GM12878 (cell line): ENCODE measurements around the gene FOXR1. TPM values are rescaled to one million over a fixed set of nuclear protein-coding genes. Genes with fewer than 3 reads are reported as not detected.

ENCODE experiments used
- ATAC-seq: fragments of 200-7000 bp; cut with Tn5 transposase; 3 replicates; pipeline ENCODE4 v1.9.1; 2020; ENCODE audit warnings: mild to moderate bottlenecking, moderate library complexity
- BruUV-seq: library from RNA; stranded (reverse); fragments of 400-500 nt; replicated peaks from 2 replicates; lab custom pipeline; 2021; lab: Mats Ljungman, UMichigan
- CTCF ChIA-PET: fragments of 300-600 bp; sonication (Branson Sonifier 250); formaldehyde crosslinking; extraction: SDS; loops from one replicate; lab custom pipeline; 2021; ENCODE audit warnings: inconsistent platforms; lab: Yijun Ruan, JAX
- POLR2A ChIA-PET: fragments of 350-600 bp; formaldehyde crosslinking; extraction: SDS; loops from one replicate; lab custom pipeline; 2021; ENCODE audit warnings: inconsistent platforms; lab: Charles Lee
- RAD21 ChIA-PET: fragments of 300-600 bp; sonication (Branson Sonifier 250); formaldehyde crosslinking; loops from one replicate; lab custom pipeline; 2023; ENCODE audit warnings: antibody characterized with exemption; ENCODE audit not compliant: unreplicated experiment; lab: Charles Lee
- SMC1A ChIA-PET: fragments of 300-600 bp; sonication (Branson Sonifier 250); formaldehyde crosslinking; loops from one replicate; lab custom pipeline; 2023; ENCODE audit not compliant: unreplicated experiment, uncharacterized antibody; lab: Charles Lee
- DNase-seq: peaks from one replicate; pipeline ENCODE4 v3.0.0-alpha.2; 2011; ENCODE audit warnings: low read depth, low spot score
- FAIRE-seq: peaks from 3 replicates; lab custom pipeline; 2011; peaks lifted over from hg19 to GRCh38; lab: Jason Lieb, UNC
- H2AFZ ChIP-seq: 2 replicates; pipeline ENCODE4 v1.6.0; 2011; ENCODE audit warnings: low read depth, low read length, control low read depth; ENCODE audit not compliant: control insufficient read depth
- H3K27ac ChIP-seq: 2 replicates; pipeline ENCODE4 v1.5.1; 2011; ENCODE audit warnings: control low read depth; ENCODE audit not compliant: control insufficient read depth, insufficient read depth
- H3K27me3 ChIP-seq, 2 experiments: replicated peaks in 1 of 2; 2 replicates each; pipeline versions ENCODE4 v1.6.0 to v1.6.1; 2011; ENCODE audit warnings: low read length in 1 of 2; ENCODE audit not compliant: control insufficient read depth in 2 of 2, insufficient read depth in 2 of 2
- H3K36me3 ChIP-seq, 2 experiments: 2 replicates each; pipeline ENCODE4 v1.5.1; 2011; ENCODE audit warnings: low read length in 1 of 2; ENCODE audit not compliant: control insufficient read depth in 2 of 2, insufficient read depth in 2 of 2
- H3K4me1 ChIP-seq: 2 replicates; pipeline ENCODE4 v1.6.1; 2011; ENCODE audit warnings: mild to moderate bottlenecking, low read length, moderate library complexity, mixed read lengths; ENCODE audit not compliant: control insufficient read depth, insufficient read depth
- H3K4me2 ChIP-seq: 2 replicates; pipeline ENCODE4 v1.6.0; 2011; ENCODE audit warnings: control low read depth; ENCODE audit not compliant: control insufficient read depth, insufficient read depth
- H3K4me3 ChIP-seq: fragments of 200-600 bp; sonication (generic); 2 replicates; pipeline ENCODE4 v1.5.1; 2016
- H3K79me2 ChIP-seq: 2 replicates; pipeline ENCODE4 v1.6.0; 2011; ENCODE audit warnings: low read length; ENCODE audit not compliant: control insufficient read depth, insufficient read depth
- H3K9ac ChIP-seq: 2 replicates; pipeline ENCODE4 v1.8.0; 2011; ENCODE audit warnings: low read length, control low read depth, mixed read lengths; ENCODE audit not compliant: control insufficient read depth, insufficient read depth
- H3K9me3 ChIP-seq: replicated peaks from 3 replicates; pipeline ENCODE4 v1.5.1; 2011; ENCODE audit warnings: mild to moderate bottlenecking, low read length; ENCODE audit not compliant: control insufficient read depth, insufficient read depth
- H4K20me1 ChIP-seq: 2 replicates; pipeline ENCODE4 v1.6.0; 2011; ENCODE audit not compliant: control insufficient read depth, insufficient read depth
- BACH1 ChIP-seq: fragments of 450-650 bp; IDR thresholded peaks from 2 replicates; pipeline ENCODE4 v1.6.1; 2017; ENCODE audit warnings: mild to moderate bottlenecking, borderline replicate concordance
- BHLHE40 ChIP-seq, 2 experiments: fragments of 450-650 bp in 1 of 2; IDR thresholded peaks; 2 replicates each; pipeline ENCODE4 v1.6.1; 2011 to 2017; ENCODE audit warnings: low read depth in 2 of 2, borderline replicate concordance in 1 of 2, improper control_type of control experiment in 1 of 2, low read length in 1 of 2, mild to moderate bottlenecking in 1 of 2
- CHD2 ChIP-seq: IDR thresholded peaks from 2 replicates; pipeline ENCODE4 v1.6.1; 2011; ENCODE audit warnings: low read depth, low read length, improper control_type of control experiment, borderline replicate concordance
- DPF2 ChIP-seq: fragments of 450-650 bp; IDR thresholded peaks from 2 replicates; pipeline ENCODE4 v1.6.1; 2017; ENCODE audit warnings: mild to moderate bottlenecking
- HDAC2 ChIP-seq: fragments of 200-600 bp; sonication (generic); IDR thresholded peaks from 2 replicates; pipeline ENCODE4 v1.6.1; 2017
- IRF4 ChIP-seq: IDR thresholded peaks from 2 replicates; pipeline ENCODE4 v1.6.1; 2011; ENCODE audit warnings: low read depth, low read length
- LARP7 ChIP-seq: fragments of 450-650 bp; IDR thresholded peaks from 2 replicates; pipeline ENCODE4 v1.6.1; 2017; ENCODE audit warnings: mild to moderate bottlenecking
- MTA2 ChIP-seq: fragments of 450-650 bp; IDR thresholded peaks from 2 replicates; pipeline ENCODE4 v1.6.1; 2016; ENCODE audit warnings: low read depth, mild to moderate bottlenecking, moderate library complexity
- MYB ChIP-seq: fragments of 150-350 bp; IDR thresholded peaks from 2 replicates; pipeline ENCODE4 v1.6.1; 2014; ENCODE audit warnings: mild to moderate bottlenecking, low read depth, low read length, borderline replicate concordance
- NR2C1 ChIP-seq: fragments of 450-650 bp; IDR thresholded peaks from 2 replicates; pipeline ENCODE4 v1.6.1; 2017; ENCODE audit warnings: antibody characterized with exemption, mild to moderate bottlenecking, moderate library complexity
- POLR2A ChIP-seq: IDR thresholded peaks from 2 replicates; pipeline ENCODE4 v1.6.1; 2011; ENCODE audit warnings: low read depth, mild to moderate bottlenecking, low read length
- POU2F2 ChIP-seq: IDR thresholded peaks from 3 replicates; pipeline ENCODE4 v1.6.1; 2011; ENCODE audit warnings: low read depth, mild to moderate bottlenecking, low read length, borderline replicate concordance
- SIN3A ChIP-seq: IDR thresholded peaks from 2 replicates; pipeline ENCODE4 v1.6.1; 2012; ENCODE audit warnings: low read depth, low read length, improper control_type of control experiment
- SMAD1 ChIP-seq: fragments of 450-650 bp; IDR thresholded peaks from 2 replicates; pipeline ENCODE4 v1.6.1; 2018; ENCODE audit warnings: mild to moderate bottlenecking, low read depth; ENCODE audit not compliant: partially characterized antibody
- SREBF1 ChIP-seq: IDR thresholded peaks from 2 replicates; pipeline ENCODE4 v1.6.1; 2012; ENCODE audit warnings: mild to moderate bottlenecking, low read length
- SRF ChIP-seq, 2 experiments: IDR thresholded peaks; 2 replicates each; pipeline ENCODE4 v1.6.1; 2011; ENCODE audit warnings: low read depth in 2 of 2, low read length in 2 of 2, mild to moderate bottlenecking in 1 of 2, moderate library complexity in 1 of 2
- TCF3 ChIP-seq: IDR thresholded peaks from 2 replicates; pipeline ENCODE4 v1.6.1; 2012; ENCODE audit warnings: low read depth, mild to moderate bottlenecking, low read length, borderline replicate concordance; ENCODE audit not compliant: insufficient read depth
- ZNF622 ChIP-seq: fragments of 450-650 bp; IDR thresholded peaks from 2 replicates; pipeline ENCODE4 v1.6.1; 2017; ENCODE audit warnings: mild to moderate bottlenecking, inconsistent platforms
- WGBS: methylation state at CpG from one replicate; pipeline ENCODE4 v1.1.6; 2016; ENCODE audit warnings: low lambda C conversion rate; ENCODE audit not compliant: insufficient replicate concordance, insufficient coverage; ENCODE audit errors: missing lambda C conversion rate; 5-methylcytosine and 5-hydroxymethylcytosine counted together
- in situ Hi-C: fragments of 300-500 bp; cut with MboI; formaldehyde crosslinking; loops from 9 replicates; pipeline ENCODE4 v1.14.3; 2018; ENCODE audit warnings: mixed read lengths
- intact Hi-C: fragments of 100-400 bp; cut with micrococcal nuclease; formaldehyde crosslinking; loops from one replicate; pipeline ENCODE4 v1.14.2; 2022; ENCODE audit not compliant: unreplicated experiment
- polyA plus RNA-seq, 11 experiments: library from polyadenylated mRNA; depleted of rRNA in 4 of 11; unstranded in 6 of 11; stranded (reverse) in 5 of 11; fragments of >200 nt; fragmentation: Nextera tagmentation in 4 of 11; fragmentation: Illumina TruSeq in 1 of 11; extraction: Ambion mirVana in 4 of 11; extraction: Trizol in 1 of 11; gene quantifications; 1 replicate in 1 of 11; 2 replicates in 10 of 11; pipeline versions ENCODE4 v1.2.1 to v1.2.3, GENCODE V29; 2011 to 2016; ENCODE audit warnings: inconsistent platforms in 2 of 11, missing spikeins in 2 of 11, low read depth in 1 of 11
- total RNA-seq, 4 experiments: library from RNA; depleted of rRNA in 3 of 4; stranded (reverse); fragments of >200 nt in 3 of 4; fragmentation: Illumina TruSeq in 1 of 4; extraction: Trizol in 1 of 4; gene quantifications; 2 replicates each; pipeline versions ENCODE4 v1.2.1 to v1.2.3, GENCODE V29; 2013 to 2021
- TF ChIP-seq, protein P1 (sequence below): fragments of 450-650 bp; conservative IDR thresholded peaks from 2 replicates; pipeline ENCODE4 v1.6.1; 2017; ENCODE audit warnings: mild to moderate bottlenecking, moderate library complexity
- TF ChIP-seq, protein P2 (sequence below): fragments of 450-650 bp; IDR thresholded peaks from 2 replicates; pipeline ENCODE4 v1.6.1; 2017; ENCODE audit warnings: low read depth, mild to moderate bottlenecking, moderate library complexity

The FOXR1 gene
- total and polyA plus RNA-seq, 10 of the 15 experiments (the other 5 are each of a cell fraction or from before 2014, with no cell fraction given) = not detected

DNA sequence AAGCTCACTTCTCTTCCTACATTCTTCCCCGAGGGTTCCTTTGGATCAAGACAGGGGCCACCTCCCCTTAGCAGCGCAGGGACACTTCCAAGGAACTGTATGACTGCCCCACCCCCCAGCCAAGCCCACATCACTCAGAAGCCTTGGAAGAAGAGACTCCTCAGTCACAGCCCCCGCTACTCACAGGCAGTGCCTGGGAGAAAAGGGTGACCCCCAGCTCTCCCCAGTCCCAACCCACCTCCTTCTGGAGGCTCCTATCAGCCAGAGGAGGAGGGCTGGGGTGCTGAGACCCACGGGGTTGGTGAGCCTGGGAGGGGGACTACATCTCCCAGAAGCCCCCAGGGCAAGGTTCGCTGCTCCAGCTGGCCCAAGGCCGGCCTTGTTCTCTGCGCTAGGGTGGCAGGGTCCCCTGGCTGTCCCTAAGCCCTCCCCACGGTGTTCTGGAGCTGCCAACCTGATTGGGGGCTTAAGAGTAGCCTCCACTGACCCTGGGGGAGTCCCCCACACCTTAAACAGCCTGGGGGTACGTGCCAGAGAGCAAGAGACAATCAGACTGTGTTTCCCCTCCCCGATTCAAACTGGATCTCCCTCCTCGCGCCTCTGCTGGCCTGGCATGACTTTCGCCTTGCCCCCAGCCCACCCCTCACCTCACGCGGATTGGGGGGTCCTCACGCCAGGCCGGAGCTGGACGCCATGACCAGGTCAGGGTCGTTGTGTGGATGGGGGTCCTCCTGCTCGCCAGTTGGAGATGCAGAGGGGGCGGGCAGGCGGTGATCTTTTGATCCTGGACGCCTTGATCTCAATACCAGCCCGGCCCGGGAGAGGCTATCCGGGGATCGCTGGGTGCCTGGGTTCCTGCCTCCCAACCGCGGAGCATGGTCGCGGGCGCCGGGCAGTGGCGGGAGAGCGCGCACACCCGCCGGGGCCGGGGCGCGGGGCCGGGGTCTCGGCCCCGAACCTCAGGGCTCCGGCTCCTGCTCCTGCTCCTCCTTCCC, 46.7 kb upstream of the FOXR1 start:
- ATAC-seq = peak; percentile 40
- TF ChIP-seq DPF2 (no peak), TCF3 (0 out of 2 replicates have a peak, but pooled peaks have one; percentile 51), BHLHE40 (IDR thresholded peaks at IDR 0.05; ENCODE audit: borderline replicate concordance in 1 of 2, low read depth in 2 of 2, low read length in 1 of 2) (no peak), POLR2A (no peak), POU2F2 (no peak), MYB (no peak), LARP7 (peak; percentile 43; the same call in 1 of the 2 replicates), SMAD1 (no peak), NR2C1 (peak; percentile 57; the same call in 1 of the 2 replicates), SREBF1 (0 out of 2 replicates have a peak, but pooled peaks have one; percentile 49), MTA2 (no peak), ZNF622 (no peak), BACH1 (0 out of 2 replicates have a peak, but pooled peaks have one; percentile 16), IRF4 (no peak), CHD2 (no peak), HDAC2 (no peak), SRF (IDR thresholded peaks at IDR 0.05; ENCODE audit: low read depth in 2 of 2, low read length in 2 of 2) (no peak), SIN3A (peak; percentile 96)
- TF ChIP-seq, protein P1, sequence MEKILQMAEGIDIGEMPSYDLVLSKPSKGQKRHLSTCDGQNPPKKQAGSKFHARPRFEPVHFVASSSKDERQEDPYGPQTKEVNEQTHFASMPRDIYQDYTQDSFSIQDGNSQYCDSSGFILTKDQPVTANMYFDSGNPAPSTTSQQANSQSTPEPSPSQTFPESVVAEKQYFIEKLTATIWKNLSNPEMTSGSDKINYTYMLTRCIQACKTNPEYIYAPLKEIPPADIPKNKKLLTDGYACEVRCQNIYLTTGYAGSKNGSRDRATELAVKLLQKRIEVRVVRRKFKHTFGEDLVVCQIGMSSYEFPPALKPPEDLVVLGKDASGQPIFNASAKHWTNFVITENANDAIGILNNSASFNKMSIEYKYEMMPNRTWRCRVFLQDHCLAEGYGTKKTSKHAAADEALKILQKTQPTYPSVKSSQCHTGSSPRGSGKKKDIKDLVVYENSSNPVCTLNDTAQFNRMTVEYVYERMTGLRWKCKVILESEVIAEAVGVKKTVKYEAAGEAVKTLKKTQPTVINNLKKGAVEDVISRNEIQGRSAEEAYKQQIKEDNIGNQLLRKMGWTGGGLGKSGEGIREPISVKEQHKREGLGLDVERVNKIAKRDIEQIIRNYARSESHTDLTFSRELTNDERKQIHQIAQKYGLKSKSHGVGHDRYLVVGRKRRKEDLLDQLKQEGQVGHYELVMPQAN = peak; percentile 89
- TF ChIP-seq, protein P2, sequence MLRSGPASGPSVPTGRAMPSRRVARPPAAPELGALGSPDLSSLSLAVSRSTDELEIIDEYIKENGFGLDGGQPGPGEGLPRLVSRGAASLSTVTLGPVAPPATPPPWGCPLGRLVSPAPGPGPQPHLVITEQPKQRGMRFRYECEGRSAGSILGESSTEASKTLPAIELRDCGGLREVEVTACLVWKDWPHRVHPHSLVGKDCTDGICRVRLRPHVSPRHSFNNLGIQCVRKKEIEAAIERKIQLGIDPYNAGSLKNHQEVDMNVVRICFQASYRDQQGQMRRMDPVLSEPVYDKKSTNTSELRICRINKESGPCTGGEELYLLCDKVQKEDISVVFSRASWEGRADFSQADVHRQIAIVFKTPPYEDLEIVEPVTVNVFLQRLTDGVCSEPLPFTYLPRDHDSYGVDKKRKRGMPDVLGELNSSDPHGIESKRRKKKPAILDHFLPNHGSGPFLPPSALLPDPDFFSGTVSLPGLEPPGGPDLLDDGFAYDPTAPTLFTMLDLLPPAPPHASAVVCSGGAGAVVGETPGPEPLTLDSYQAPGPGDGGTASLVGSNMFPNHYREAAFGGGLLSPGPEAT = 0 out of 2 replicates have a peak, but pooled peaks have one; percentile 15

More for the DNA sequence above, 46.7 kb upstream of the FOXR1 start:
- Histone ChIP-seq H3K79me2 (peaks cover 37% of the 10 kb centered on the region), H3K9me3 (no peaks in the 10 kb centered on the region), H3K36me3 (no peaks in the 10 kb centered on the region), H2AFZ (peak overlapping the region; percentile 73), H3K27ac (peak overlapping the region; percentile 72), H3K9ac (peak overlapping the region; percentile 72), H3K27me3 (no peaks in the 10 kb centered on the region), H4K20me1 (no peaks in the 10 kb centered on the region), H3K4me1 (peaks cover 26% of the 10 kb centered on the region), H3K4me3 (peak overlapping the region; percentile 93), H3K4me2 (peak overlapping the region; percentile 97)
- FAIRE-seq (no peak), DNase-seq (no peak)
- intact Hi-C loops = loop anchor here (5.0 kb wide), 2 partner anchors 177 to 397 kb away; partner anchors contain the start of gene DPAGT1
- in situ Hi-C loops = no loop called here
- RAD21 ChIA-PET = interaction anchor here (0.6 to 8.8 kb wide), 11 partner anchors 13 to 174 kb away, joined by 3 to 169 read pairs (median 4); partner anchors contain the start of genes CXCR5 and DDX6
- POLR2A ChIA-PET = interaction anchor here (0.6 to 6.3 kb wide), 7 partner anchors 10 to 156 kb away, joined by 3 to 105 read pairs (median 3); no protein-coding TSS in a partner anchor
- SMC1A ChIA-PET = interaction anchor here (0.6 to 12.9 kb wide), 9 partner anchors 11 to 132 kb away, joined by 3 to 185 read pairs (median 5); partner anchors contain the start of gene CXCR5
- no TSS peak for BruUV-seq
- 1% methylated on average over 34 of the region's 45 CpGs for WGBS
- CTCF ChIA-PET = interaction anchor here (0.7 to 11.6 kb wide), 9 partner anchors 15 to 235 kb away, joined by 3 to 330 read pairs (median 5); partner anchors contain the start of gene CXCR5
